ENCODE measurements around the gene MFN2.
"Not testable (repeated sequence)": the region's sequence is repeated elsewhere in the genome, so short reads cannot be mapped to it uniquely, and the experiment has no call there.

Gene MFN2

DNA sequence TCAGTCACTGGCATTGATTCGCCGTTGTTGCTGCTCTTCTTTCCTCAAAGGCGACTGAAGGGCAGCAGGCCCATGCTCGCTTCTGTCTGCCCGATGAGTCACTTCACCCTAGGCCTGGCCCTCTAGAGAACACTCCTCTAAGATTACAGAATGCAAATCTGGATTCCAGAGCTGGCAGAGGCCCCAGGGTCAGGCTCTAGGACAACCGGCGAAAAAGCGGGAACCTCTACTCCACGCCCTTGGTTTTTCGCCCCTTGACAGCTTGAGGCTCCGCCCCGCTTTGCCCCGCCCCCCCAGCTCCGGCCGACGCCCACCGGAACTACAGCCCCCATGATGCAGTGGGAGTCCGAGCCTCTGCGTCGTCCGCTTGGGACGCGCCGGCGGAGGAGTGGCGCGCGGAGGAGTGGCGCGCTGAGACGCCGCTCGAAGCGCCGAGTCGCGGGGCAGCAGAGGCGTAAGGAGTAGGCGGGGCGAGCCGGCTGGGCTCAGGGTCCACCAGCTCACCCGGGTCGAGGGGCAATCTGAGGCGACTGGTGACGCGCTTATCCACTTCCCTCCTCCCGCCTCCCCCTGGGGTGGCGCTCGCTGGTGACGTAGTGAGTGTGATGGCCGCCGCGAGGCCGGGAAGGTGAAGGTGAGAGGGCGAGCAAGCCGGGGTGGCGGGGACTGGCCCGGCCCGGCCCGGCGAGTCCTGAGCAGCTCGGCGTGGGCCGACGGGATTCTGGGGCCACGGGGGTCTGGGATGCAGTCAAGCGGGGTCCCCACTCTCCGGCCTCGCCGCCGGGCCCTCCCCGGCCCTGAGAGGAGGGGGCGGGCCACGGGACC lies at the start of gene MFN2:
Gene MFN2 (plus strand): TSS at position 594 of the 825 bp plus-strand sequence. CDS start 8,725 bp downstream, outside the sequence.
- Histone ChIP-seq H3K4me1 (ENCODE audit: insufficient read depth, low read length) (peaks cover 40% of the 10 kb centered on the region), H3K36me3 (ENCODE audit: insufficient read depth, low read length) (peaks cover 35% of the 10 kb centered on the region), H3K9me3 (ENCODE audit: low read length) (no peaks in the 10 kb centered on the region), H3K27me3 (ENCODE audit: control insufficient read depth in 1 of 2, insufficient read depth in 2 of 2, low read length in 2 of 2) (no peaks in the 10 kb centered on the region), H3K27ac (ENCODE audit: low read depth, low read length) (peak within 1 kb of the TSS; percentile 94), H3K9ac (ENCODE audit: low read length) (peak within 1 kb of the TSS; percentile 100), H3K4me3 (ENCODE audit: low read depth in 1 of 2, low read length in 2 of 2) (peak within 1 kb of the TSS; percentile 91 to 94)

DNA sequence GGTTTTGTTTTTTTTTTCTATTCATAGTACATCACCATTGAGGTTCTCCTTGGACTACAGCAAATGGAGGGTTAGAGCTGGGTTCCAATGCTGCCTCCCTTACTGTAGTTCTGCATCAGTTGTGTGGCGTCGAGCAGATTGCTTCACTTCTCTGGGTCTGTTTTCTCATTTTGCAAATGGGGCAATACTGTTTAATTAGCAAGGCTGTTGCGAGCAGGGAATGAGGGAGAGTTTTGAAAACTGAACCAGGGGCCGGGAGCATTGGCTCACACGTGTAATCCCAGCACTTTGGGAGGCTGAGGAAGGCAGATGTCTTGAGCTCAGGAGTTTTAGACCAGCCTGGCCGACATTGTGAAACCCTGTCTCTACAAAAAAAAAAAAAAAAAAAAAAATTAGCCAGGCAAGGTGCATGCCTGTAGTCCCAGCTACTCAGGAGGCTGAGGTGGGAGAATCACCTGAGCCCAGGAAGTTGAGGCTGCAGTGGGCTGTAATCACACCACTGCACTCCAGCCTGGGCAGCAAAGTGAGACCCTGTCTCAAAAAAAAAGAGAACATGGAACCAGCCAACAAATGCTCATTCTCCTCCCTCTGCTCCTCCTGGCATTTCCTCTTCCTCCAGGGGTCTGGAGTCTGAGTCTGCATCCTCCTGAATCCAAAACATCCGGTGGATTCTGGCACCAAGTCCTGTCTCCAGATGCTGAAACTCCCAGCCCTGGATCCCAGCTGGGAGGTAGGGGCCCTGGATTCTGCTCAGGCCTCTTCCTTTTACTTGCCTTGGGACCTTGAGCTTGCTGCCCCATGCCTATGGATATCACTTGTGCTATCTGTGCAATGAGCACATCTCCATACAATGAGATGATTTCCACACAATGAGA lies 49.4 kb upstream of the MFN2 start:
- Histone ChIP-seq H3K36me3 (ENCODE audit: insufficient read depth, low read length) (no peaks in the 10 kb centered on the region), H3K4me1 (ENCODE audit: insufficient read depth, low read length) (peaks cover 29% of the 10 kb centered on the region), H3K9me3 (ENCODE audit: low read length) (no peaks in the 10 kb centered on the region), H3K9ac (ENCODE audit: low read length) (no peak overlapping the region), H3K27me3 (ENCODE audit: control insufficient read depth in 1 of 2, insufficient read depth in 2 of 2, low read length in 2 of 2) (no peaks in the 10 kb centered on the region), H3K4me3 (ENCODE audit: low read depth in 1 of 2, low read length in 2 of 2) (no peak overlapping the region), H3K27ac (ENCODE audit: low read depth, low read length) (no peak overlapping the region)

DNA sequence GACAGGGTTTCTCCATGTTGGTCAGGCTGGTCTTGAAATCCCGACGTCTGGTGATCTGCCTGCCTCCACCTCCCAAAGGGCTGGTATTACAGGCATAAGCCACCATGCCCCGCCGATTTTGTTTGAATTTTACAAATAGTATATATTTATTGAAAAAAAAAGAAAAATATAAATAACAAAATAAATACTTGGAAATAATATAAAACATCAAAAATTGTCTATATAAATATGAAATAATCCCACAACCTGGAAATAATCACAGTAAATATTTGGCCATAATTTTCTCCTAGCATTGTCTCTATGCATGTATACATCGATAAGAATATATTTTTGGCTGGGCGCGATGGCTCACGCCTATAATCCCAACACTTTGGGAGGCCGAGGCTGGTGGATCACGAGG lies 48.4 kb upstream of the MFN2 start:
- Histone ChIP-seq H3K9me3 (ENCODE audit: low read length) (no peaks in the 10 kb centered on the region), H3K4me1 (ENCODE audit: insufficient read depth, low read length) (peaks cover 25% of the 10 kb centered on the region), H3K9ac (ENCODE audit: low read length) (no peak overlapping the region), H3K36me3 (ENCODE audit: insufficient read depth, low read length) (no peaks in the 10 kb centered on the region), H3K27me3 (ENCODE audit: control insufficient read depth in 1 of 2, insufficient read depth in 2 of 2, low read length in 2 of 2) (no peaks in the 10 kb centered on the region), H3K4me3 (ENCODE audit: low read depth in 1 of 2, low read length in 2 of 2) (no peak overlapping the region), H3K27ac (ENCODE audit: low read depth, low read length) (no peak overlapping the region)

DNA sequence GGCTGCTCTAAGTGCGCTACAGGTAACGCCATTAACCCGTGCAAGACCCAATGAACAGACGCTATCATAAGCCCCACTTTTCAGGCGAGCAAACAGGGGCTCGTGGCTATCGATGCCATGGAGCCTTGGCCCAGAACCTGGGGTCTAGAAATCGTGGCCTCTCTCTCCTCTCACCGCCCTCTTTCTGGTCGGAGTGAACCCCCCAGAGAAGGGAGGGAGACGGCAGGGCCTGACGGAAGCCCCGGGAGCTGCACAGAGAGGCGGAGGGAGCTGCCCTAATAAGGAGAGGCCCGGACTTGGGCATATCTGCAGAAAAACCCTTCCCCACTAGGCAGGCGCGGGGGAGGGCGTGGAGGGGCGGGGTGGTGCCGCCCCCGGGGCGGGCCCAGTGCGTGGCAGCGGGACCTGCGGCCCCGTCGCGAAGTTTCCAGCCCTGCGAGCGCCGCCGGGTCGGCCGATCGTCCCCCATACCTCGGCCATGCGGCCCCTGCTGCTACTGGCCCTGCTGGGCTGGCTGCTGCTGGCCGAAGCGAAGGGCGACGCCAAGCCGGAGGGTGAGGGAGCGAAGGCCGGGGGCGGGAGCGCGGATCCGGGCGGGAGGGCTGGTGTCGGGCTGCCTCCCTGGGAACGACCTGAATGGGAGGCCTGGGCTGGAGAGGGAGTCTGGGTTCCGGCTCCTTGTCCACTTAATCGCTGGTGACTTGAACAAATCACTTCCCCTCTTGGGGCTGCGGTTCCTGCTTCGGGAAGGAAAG lies 45.8 kb upstream of the MFN2 start, which contains the start of gene PLOD1:
Gene PLOD1 (plus strand): TSS at position 416 of the 755 bp plus-strand sequence. CDS start 63 bp downstream, at position 479.
- H3K9me3 ChIP-seq (ENCODE audit: low read length) = no peaks in the 10 kb centered on the region
- peak within 1 kb of the TSS; percentile 89 for H3K9ac ChIP-seq (ENCODE audit: low read length)
- no peaks in the 10 kb centered on the region for H3K36me3 ChIP-seq (ENCODE audit: insufficient read depth, low read length)
- H3K27me3 ChIP-seq (ENCODE audit: control insufficient read depth in 1 of 2, insufficient read depth in 2 of 2, low read length in 2 of 2) = no peaks in the 10 kb centered on the region
- peak within 1 kb of the TSS; percentile 98 for H3K27ac ChIP-seq (ENCODE audit: low read depth, low read length)
- peaks cover 34% of the 10 kb centered on the region for H3K4me1 ChIP-seq (ENCODE audit: insufficient read depth, low read length)
- H3K4me3 ChIP-seq (ENCODE audit: low read depth in 1 of 2, low read length in 2 of 2) = peak within 1 kb of the TSS; percentile 40 to 74

DNA sequence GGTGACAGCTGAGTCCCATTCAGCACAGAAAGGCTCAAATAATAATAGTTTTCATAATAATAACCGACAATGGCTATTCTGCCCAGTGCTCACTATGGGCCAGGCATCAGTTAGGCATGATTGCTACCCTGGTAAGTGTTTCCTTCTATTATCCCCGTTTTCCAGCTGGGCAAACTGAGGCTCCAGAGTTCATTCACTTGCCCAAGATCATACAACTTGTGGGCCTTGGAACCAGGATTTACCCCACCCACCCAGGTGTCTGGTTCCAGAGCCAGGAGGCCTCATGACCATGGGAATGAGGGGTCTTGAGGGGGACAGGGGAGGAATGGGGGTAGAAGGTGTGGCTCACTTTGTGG lies 45.2 kb upstream of the MFN2 start:
- no peaks in the 10 kb centered on the region for H3K36me3 ChIP-seq (ENCODE audit: insufficient read depth, low read length)
- H3K4me1 ChIP-seq (ENCODE audit: insufficient read depth, low read length) = peaks cover 32% of the 10 kb centered on the region
- no peaks in the 10 kb centered on the region for H3K9me3 ChIP-seq (ENCODE audit: low read length)
- no peaks in the 10 kb centered on the region for H3K27me3 ChIP-seq (ENCODE audit: control insufficient read depth in 1 of 2, insufficient read depth in 2 of 2, low read length in 2 of 2)
- peak overlapping the region; percentile 46 for H3K9ac ChIP-seq (ENCODE audit: low read length)
- H3K4me3 ChIP-seq (ENCODE audit: low read depth in 1 of 2, low read length in 2 of 2) = peak overlapping the region; percentile 40 to 74
- H3K27ac ChIP-seq (ENCODE audit: low read depth, low read length) = peak overlapping the region; percentile 98

DNA sequence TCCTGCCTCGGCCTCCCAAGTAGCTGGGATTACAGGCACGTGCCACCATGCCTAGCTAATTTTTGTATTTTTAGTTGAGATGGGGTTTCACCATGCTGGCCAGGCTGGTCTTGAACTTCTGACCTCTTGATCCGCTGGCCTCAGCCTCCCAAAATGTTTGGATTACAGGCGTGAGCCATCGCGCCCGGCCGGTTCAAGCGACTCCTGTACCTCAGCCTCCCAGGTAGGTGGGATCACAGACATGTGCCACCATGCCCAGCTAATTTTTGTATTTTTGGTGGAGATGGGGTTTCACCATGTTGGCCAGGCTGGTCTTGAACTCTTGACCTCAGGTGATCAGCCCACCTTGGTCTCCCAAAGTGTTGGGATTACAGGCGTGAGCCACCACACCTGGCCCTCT lies 44.5 kb upstream of the MFN2 start:
- not testable (repeated sequence) for H3K27me3 ChIP-seq (ENCODE audit: control insufficient read depth in 1 of 2, insufficient read depth in 2 of 2, low read length in 2 of 2); H3K36me3 ChIP-seq (ENCODE audit: insufficient read depth, low read length); H3K9ac ChIP-seq (ENCODE audit: low read length); H3K27ac ChIP-seq (ENCODE audit: low read depth, low read length); H3K4me3 ChIP-seq (ENCODE audit: low read depth in 1 of 2, low read length in 2 of 2); H3K9me3 ChIP-seq (ENCODE audit: low read length)
- peaks cover 33% of the 10 kb centered on the region for H3K4me1 ChIP-seq (ENCODE audit: insufficient read depth, low read length)

DNA sequence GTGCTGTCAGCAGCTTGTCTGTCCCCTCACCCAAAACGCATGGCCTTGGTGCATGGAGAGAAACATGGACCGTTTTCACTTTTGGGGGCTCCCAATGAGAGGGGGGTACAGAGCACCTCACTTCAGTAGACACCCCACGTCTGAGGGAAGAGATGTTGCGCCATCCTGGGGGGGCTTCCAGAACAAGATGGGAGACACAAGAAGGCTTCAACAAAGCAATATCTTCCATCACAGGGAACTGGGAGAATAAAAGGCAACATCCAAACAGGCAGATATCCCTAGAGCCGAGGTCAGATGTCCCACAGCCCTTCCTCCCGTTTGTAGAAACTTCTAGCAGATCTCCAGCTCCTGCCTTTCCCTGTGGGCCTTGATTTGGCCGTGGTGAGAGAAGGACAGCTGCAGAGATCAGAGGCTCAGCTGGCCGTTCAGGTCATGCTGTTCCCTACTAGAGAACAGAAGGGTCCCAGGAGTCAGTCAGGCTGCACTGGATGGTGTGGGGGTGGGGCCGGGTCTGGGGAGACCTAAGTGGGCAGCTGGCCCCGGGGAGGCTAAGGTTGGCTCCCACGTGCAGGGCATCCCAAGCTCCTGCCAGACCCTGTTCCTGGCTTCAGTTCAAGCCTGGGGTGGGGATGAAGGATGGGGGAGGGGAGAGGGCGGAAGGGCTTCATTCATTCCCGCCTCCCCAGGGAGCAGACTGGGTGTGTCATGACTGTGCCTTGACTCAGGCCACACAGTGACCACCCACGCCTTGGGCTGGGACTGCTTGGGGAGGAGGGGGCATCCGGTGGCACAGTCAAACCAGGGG lies 41.3 kb upstream of the MFN2 start:
- H3K9ac ChIP-seq (ENCODE audit: low read length) = no peak overlapping the region
- H3K4me3 ChIP-seq (ENCODE audit: low read depth in 1 of 2, low read length in 2 of 2) = no peak overlapping the region
- H3K27me3 ChIP-seq (ENCODE audit: control insufficient read depth in 1 of 2, insufficient read depth in 2 of 2, low read length in 2 of 2) = no peaks in the 10 kb centered on the region
- no peaks in the 10 kb centered on the region for H3K9me3 ChIP-seq (ENCODE audit: low read length)
- no peak overlapping the region for H3K27ac ChIP-seq (ENCODE audit: low read depth, low read length)
- H3K4me1 ChIP-seq (ENCODE audit: insufficient read depth, low read length) = peaks cover 33% of the 10 kb centered on the region
- peaks cover 4% of the 10 kb centered on the region for H3K36me3 ChIP-seq (ENCODE audit: insufficient read depth, low read length)

DNA sequence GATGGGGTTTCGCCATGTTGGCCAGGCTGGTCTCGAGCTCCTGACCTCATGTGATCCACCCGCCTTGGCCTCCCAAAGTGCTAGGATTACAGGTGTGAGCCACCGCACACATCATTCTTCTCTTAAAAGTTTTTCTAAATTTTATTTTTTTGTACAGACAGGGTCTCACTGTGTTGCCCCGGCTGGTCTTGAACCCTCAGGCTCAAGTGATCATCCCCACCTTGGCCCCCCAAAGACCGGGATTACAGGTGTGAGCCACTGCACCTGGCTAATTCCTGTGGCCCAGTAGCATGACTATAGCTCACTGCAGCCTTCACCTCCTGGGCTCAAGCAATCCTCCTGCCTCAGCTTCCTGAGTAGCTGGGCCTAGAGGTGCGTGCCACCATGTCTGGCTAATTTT lies 40.5 kb upstream of the MFN2 start:
- H3K27me3 ChIP-seq (ENCODE audit: control insufficient read depth in 1 of 2, insufficient read depth in 2 of 2, low read length in 2 of 2); H3K36me3 ChIP-seq (ENCODE audit: insufficient read depth, low read length); H3K4me3 ChIP-seq (ENCODE audit: low read depth in 1 of 2, low read length in 2 of 2); H3K9ac ChIP-seq (ENCODE audit: low read length); H3K9me3 ChIP-seq (ENCODE audit: low read length); H3K27ac ChIP-seq (ENCODE audit: low read depth, low read length): not testable (repeated sequence)
- H3K4me1 ChIP-seq (ENCODE audit: insufficient read depth, low read length) = peaks cover 30% of the 10 kb centered on the region

DNA sequence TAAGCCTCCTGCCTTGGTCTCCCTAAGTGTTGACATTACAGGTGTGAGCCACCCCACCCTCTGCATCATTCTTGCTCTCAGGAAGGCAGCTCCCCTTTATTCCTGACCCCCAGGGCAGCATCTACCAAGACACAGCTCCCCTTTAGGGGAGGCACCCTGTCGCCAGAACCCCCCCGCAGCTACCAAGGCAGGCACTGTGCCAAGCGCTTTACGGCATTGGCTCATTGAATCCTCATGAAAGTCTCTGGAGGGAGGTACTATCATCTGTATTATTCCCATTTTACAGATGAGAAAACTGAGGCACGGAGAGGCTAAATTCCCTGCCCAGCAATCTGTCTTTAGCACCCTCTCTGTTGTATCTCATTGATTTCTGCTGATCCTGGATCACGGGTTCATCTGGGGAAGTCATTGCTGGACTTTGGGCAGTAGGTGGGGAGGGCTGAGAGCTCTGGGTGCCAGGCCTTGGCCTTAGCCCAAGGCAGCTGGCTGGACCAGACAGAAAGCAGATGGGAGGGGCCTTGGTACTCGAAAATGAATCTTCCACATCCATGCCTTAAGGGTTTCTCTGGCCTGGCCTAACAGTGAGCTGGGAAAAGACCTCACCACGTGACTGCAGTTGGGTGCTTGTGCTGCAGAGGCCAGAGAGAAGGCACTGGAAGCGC lies 39.9 kb upstream of the MFN2 start:
- Histone ChIP-seq H3K9ac (ENCODE audit: low read length) (no peak overlapping the region), H3K9me3 (ENCODE audit: low read length) (no peaks in the 10 kb centered on the region), H3K4me1 (ENCODE audit: insufficient read depth, low read length) (peaks cover 26% of the 10 kb centered on the region), H3K36me3 (ENCODE audit: insufficient read depth, low read length) (peaks cover 4% of the 10 kb centered on the region), H3K4me3 (ENCODE audit: low read depth in 1 of 2, low read length in 2 of 2) (no peak overlapping the region), H3K27me3 (ENCODE audit: control insufficient read depth in 1 of 2, insufficient read depth in 2 of 2, low read length in 2 of 2) (no peaks in the 10 kb centered on the region), H3K27ac (ENCODE audit: low read depth, low read length) (peak overlapping the region; percentile 61)

DNA sequence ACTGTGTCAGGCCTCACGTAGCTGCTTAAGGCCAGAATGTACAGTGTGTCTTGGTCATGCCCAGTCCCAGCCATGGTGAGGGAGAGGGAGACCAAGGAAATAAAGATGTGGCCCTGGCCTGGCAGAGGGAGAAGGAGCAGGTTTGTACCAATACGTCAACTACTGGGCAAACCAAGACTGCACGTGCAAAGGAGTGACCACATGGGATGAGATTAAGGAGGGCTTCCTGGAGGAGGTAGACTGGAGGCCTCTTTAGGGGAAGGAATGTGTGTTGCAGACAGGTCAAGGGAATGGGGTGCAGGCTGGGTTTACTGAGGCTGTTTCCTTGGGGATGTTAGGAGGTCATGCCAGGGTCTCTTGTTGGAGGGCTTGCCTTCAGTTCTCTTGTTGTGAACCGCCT lies 38.0 kb upstream of the MFN2 start:
- no peaks in the 10 kb centered on the region for H3K27me3 ChIP-seq (ENCODE audit: control insufficient read depth in 1 of 2, insufficient read depth in 2 of 2, low read length in 2 of 2)
- no peak overlapping the region for H3K27ac ChIP-seq (ENCODE audit: low read depth, low read length)
- H3K9me3 ChIP-seq (ENCODE audit: low read length) = no peaks in the 10 kb centered on the region
- H3K9ac ChIP-seq (ENCODE audit: low read length) = no peak overlapping the region
- peaks cover 4% of the 10 kb centered on the region for H3K36me3 ChIP-seq (ENCODE audit: insufficient read depth, low read length)
- peaks cover 26% of the 10 kb centered on the region for H3K4me1 ChIP-seq (ENCODE audit: insufficient read depth, low read length)
- H3K4me3 ChIP-seq (ENCODE audit: low read depth in 1 of 2, low read length in 2 of 2) = no peak overlapping the region
